Glomerular visceral epithelial cell (primary cell): Measurements from ENCODE around the gene TTC8.

Experiments
- DNase-seq: peaks from one replicate; pipeline ENCODE4 v3.0.0-alpha.2; 2016; ENCODE audit errors: extremely low spot score

Gene TTC8

DNA sequence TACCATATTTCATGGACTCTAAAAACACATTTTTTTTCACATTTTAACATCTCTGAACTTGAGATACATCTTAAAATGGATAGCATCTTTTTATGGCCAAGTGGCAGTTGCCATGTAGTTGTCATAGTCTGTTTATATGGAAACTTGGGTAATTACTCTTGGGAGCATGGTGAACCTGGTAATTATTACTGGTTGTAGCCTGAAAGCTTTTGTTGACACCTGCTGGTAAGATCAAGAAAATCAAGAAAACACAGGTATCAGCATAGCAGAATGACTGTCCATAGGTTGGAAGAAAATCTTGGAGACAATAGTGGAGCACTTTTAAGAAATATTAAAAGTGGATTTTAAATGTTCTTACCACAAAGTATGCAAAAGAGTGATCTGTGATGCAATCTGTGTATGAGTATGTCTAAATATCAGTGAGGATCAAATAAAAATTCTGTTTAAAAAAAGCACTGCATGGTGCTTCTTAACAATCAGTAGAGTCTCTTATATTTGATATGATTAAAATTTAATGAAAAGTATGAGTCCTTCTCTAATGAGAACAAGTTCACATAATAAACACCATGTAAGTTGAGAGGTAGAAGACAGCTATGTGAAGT is 44.2 kb downstream of the TTC8 start:
- peak; percentile 35 for DNase-seq

DNA sequence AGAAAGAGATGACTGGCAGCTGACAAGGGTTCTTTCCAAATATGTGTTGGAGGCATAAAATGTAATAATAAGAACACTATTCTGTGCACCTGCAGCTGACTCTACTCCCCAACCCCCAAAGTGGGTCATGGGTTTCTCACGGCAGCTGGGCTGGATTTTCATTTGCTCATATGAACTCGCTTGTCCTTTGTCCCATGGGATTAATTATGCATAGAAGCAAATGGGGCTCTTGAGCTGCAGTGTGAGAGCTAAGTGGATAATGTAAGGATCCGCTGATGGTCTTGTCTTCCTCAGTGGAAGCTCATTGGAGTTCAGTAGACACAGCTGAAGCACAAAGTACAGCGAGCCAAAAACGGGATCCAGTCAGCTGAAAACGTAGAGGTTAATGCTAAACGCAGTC is 46.3 kb downstream of the TTC8 start:
- DNase-seq = no peak

DNA sequence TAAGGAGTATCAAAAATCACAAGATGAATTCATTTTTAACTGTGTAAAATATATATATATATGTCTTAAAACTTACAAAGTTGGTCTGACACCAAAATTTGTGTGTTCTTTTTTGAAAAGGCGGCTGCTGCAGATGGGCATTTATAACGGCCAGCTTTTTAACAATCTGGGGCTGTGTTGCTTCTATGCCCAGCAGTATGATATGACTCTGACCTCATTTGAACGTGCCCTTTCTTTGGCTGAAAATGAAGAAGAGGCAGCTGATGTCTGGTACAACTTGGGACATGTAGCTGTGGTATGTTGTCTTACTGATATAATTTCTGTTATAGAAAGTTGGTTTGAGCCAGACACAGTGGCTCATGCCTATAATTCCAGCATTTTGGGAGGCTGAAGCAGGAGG is 47.0 kb downstream of the TTC8 start:
- DNase-seq = no peak

DNA sequence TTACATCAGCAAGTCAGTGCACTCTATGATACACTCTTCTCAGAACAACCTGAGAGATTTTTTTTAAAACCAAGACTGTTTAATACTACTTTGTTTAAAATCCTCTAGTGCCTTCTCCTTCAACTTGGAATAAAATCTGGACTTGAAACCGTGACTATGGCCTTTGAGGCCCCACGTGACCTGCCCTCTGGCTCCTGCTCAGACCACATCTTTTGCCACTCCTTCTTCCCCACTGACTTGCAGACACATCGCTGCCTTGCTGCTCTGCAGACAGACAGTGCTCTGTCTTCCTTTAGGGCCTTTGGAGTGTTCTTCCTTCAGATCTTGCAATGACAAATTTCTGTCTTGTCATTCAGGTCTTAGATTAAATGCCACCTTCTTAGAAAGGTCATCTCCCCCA is 48.5 kb downstream of the TTC8 start:
- DNase-seq = no peak

DNA sequence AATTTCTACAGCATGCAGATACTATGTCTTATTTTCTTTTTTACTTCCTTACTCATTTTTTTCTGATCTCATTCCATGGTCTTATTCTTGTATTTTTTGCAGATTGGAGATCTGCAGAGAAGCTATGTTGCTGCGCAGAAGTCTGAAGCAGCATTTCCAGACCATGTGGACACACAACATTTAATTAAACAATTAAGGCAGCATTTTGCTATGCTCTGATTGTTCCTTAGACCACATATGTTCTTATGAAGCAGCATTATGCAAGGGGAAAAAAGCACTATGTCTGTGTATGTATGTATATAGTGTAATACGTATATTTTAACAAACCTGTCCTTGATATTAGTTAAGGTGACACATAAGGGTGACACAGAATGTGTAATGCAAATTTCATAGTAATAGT is 52.7 kb downstream of the TTC8 start:
- no peak for DNase-seq

DNA sequence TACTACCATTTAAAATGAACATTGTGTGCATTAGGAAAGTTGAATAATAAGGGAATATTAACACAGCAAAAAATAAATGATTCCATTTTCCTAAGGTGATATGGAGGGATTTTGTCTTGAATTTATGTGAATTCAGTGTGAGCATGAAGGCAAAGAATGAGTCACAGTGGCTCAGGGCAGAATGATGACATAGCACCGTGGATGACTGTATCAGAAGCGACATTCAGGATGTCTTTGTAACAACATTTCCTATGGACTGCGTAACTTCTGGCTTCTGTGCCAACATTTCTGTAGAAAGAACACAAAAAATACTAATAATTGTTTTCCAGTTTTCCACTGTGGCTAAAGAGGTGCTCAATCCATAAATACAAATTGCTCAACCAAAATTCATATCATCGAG is 54.6 kb downstream of the TTC8 start:
- peak; percentile 7 for DNase-seq

DNA sequence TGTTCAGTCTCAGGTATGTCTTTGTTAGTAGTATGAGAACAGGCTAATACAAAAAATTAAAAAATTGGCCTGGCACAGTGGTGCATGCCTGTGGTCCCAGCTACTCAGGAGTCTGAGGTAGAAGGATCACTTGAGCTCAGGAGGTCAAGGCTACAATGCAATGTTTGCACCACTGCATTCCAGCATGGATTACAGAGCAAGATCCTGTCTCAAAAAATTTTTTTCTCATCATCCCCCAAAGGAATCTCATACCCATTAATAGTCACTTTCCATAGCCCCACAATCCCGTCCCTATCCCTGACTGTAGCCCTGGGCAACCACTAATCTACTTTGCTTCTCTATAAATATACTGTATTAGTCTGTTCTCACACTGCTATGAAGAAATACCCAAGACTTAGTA is 57.8 kb downstream of the TTC8 start:
- DNase-seq = no peak

DNA sequence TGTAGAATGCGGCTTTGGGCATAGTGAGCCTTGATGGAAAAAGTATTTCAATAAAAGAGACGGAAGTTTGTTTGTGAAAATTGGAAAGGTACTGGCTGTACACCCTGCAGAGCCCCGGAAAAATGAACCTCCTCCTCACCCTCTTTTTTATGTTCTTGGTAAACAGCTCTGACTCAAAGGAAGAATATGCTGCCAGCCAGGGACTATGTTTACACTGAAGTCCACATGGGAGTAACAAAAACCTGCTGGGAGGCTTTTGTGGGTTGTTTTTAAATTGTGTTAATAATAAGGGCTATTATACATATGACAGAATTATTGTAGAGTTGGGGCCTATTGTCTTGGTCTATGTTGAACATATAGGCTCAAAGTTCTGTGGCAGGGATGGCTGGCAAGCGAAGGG is 70.7 kb downstream of the TTC8 start:
- DNase-seq = no peak

DNA sequence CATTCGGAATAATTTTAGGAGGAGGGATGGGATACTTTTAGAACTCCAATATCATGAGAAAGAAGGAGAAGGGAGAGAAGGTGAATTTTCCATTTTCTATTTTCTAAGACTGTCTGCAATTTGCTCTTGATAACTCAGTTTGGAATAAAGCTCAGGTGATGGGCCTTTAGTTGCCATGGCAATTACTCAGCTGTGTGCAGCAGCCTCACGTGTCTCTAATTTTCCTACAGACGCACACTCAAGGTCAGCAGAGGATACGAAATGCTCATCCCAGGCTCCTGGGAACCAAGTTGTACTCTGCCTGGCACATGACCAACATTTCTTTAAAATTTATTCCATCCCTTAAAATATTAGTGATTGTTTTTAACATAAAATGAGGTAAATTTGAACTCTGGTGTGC is 76.7 kb downstream of the TTC8 start:
- no peak for DNase-seq

DNA sequence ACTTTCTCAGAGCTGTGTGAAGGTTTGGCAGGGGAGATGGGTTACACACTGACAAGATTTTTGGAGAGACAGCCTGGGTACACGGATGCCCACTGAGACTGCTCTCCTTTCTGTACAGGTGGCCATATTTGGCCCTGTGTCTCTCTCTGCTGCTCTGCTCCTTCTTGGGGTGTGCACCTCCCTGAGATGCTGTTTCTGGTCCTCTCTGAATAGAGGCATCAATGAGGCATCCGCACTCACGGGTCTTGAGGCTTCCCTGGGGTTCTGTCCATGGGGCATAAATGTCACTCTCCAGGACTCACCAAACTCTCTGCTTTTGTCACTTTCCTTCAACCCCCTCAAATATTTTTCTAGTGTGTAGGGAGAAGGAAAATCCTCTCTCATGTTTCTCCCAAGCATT is 77.5 kb downstream of the TTC8 start:
- DNase-seq = no peak

DNA sequence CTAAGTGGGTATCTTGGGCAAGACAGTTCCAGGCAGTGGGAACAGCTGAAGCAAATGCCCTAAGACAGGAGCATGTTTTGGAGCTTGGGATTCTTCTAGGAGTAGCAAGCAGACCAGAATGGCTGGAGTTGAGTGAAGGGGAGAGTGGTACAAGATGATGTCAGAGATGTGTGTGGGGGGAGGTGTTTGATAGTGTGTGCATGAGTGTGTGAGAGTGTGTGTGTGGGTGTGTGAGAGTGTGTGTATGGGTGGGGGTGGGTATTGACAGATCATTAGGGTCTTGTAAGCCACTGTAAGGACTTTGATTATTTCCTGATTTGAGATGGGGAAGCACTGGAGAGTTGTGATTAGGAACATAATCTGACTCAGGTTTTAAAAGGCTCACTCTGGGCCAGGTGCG is 78.4 kb downstream of the TTC8 start:
- no peak for DNase-seq

DNA sequence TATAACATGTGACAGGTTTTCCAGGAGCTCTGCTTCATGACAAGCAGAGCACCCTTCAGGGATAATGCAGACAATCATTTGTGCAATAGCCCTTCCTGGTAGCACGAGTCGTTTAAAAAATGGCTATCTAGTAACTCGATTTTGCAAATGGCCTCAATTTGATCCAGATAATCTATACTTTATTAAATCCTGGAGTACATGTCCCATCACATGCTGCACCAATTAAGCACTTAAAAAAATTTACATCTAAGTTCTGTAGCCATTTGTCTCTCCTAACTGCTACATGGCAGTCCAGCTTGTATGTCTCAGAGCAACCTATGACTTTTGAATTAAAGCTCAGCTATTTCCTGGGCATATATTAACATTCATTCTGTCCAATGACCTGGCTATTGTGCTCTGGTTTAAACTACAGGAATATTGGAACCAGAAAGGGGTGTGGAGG is 79.8 kb downstream of the TTC8 start:
- DNase-seq = no peak

DNA sequence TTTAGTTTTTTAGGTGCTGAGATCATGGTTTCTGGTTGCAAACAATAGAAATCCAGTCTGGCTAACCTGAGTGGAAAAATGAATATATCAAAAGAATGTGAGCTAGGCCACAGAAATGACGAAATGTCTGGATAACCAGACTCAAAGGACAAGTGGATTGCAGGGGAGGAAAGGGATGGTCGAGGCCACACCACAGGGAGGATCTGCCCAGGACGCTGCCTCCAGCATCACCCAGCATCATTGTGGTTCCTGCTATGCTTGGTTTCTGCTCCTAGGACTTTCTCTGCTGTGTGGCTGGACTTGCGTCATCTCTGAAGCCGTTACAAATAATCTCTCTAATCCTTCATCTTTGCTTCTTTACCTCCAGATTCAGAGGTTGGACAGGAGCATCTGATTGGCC is 80.4 kb downstream of the TTC8 start:
- peak; percentile 60 for DNase-seq

DNA sequence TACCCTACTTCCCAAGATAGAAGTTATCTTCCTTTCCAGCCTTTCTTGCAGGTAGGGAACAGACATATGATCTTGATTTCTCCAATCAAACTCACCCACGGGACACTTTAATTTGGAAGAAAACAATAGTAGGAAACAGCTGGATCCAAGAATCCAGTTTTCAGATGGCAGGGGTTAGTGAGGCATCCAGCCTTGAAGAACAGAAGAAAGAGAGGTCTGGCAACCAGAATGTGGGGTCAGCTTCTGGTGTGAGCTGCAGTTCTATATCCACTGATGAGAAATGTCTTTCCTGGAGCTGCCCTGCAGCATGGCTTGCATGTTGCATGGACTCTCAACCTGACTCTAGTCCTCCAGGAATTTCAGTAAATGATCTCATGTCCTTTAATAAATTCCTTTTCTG is 83.8 kb downstream of the TTC8 start:
- DNase-seq = no peak

DNA sequence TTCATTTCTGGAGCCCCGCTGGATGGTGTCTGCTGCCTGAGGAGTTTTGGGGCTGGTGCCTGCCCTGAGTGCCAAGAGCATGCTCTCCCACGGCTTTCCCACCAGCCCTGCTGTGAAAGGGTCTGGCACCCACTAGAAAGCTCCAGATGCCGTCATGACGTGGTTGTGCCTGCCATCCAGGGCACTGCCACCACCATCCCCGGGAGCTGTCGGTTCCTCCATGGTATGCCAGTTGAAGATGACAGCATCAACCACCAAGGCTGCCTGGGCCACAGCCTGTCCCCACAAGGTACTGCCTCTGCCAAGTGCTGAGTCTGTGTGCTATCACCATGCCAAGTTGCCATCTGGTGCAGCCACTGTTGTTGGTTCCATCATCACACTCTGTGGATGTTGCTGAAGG is 85.9 kb downstream of the TTC8 start:
- no peak for DNase-seq

DNA sequence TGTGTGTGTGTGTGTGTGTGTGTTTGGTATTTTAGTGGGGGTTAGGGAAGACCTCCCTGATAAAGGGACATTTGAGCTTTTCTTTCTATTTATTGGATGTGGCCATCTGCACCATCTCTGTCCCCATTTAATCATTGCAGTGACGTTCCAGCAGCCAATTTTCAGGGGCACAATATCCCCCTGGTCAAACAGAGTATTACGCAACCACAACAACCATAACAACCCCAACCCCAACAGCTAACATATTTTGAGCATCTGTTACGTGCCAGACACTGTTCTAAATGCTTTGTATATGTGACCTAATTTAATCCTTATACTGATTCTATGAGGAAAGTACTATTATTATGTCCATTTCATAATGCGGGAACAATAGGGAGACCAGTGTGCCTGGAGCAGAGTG is 87.4 kb downstream of the TTC8 start:
- DNase-seq = no peak

DNA sequence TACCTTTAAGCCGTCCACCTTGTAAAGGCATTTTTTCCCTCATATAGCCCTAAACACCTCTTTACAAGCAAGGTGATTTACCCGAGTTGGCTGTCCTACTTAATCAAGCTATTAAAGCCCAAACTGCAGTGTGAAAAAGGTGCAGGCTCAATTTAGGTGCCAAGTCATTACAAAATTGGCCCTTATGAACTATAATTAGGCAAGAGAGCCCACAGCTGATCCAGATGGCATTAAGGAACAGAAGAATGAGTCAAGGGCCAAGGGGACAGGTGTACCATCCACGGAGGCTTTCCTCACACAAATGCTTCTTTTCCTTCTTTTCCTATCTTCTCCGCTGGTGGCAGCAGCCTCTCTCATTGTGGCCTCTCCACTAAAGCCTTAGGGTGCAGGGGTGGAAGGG is 90.5 kb downstream of the TTC8 start:
- no peak for DNase-seq

DNA sequence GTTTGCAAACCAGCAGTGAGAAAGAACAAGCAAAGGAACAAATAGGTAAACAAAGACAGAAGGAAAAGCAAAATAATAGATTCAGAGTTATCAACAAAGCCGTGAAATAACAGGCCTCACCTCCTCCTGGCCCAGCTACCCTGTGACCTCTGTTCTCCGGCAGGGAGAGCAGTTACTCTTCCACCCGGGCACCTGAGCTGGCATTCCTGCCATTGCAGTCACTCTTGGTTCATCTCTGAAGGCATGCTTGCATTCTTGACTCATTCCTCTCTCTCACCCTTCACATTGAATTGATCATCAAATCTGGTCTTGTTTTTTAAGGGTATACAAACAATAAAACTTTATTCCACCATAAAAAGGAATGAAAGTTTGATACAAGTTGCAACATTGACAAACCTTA is 95.1 kb downstream of the TTC8 start:
- peak; percentile 26 for DNase-seq
